ENCODE results near the gene GNS. TPM values are rescaled to one million over a fixed set of nuclear protein-coding genes. Genes with fewer than 3 reads are reported as not detected.

Gene GNS
- total RNA-seq, 1 donor from 2014 or later, result 135 TPM

GRCh38 chr12:64794305-64794704 is 35.1 kb upstream of the GNS start:
- TF ChIP-seq, protein P1, sequence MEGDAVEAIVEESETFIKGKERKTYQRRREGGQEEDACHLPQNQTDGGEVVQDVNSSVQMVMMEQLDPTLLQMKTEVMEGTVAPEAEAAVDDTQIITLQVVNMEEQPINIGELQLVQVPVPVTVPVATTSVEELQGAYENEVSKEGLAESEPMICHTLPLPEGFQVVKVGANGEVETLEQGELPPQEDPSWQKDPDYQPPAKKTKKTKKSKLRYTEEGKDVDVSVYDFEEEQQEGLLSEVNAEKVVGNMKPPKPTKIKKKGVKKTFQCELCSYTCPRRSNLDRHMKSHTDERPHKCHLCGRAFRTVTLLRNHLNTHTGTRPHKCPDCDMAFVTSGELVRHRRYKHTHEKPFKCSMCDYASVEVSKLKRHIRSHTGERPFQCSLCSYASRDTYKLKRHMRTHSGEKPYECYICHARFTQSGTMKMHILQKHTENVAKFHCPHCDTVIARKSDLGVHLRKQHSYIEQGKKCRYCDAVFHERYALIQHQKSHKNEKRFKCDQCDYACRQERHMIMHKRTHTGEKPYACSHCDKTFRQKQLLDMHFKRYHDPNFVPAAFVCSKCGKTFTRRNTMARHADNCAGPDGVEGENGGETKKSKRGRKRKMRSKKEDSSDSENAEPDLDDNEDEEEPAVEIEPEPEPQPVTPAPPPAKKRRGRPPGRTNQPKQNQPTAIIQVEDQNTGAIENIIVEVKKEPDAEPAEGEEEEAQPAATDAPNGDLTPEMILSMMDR (IDR thresholded peaks at IDR 0.05), result no peak
- no peak overlapping the region for H3K27ac Mint-ChIP-seq (ENCODE audit: unreplicated experiment)

DNA sequence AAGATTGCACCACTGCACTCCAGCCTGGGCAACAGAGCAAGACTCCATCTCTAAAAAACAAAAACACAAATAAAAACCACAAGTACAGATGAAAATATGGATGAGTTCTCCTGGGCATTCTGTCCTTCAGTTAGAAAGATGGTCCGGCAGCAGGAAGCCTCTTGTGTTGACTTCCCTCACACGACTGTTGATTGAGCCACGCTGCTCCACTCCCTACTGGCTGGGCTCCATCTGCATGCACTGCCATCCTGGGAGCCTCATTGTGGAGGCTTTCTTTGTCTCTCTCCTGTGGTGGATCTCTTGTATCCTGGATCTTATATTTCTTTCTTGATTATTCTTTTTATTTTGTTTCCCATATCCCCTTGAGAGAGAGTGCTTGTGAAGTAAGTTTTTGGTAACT is 34.4 kb upstream of the GNS start:
- peaks cover 5% of the 10 kb centered on the region for H3K27me3 Mint-ChIP-seq (ENCODE audit: low read depth)
- TF ChIP-seq, protein P1 (IDR thresholded peaks at IDR 0.05), result no peak
- H3K4me1 Mint-ChIP-seq (ENCODE audit: low read depth), result peaks cover 2% of the 10 kb centered on the region
- no peak for DNase-seq (ENCODE audit: low spot score)
- no peaks in the 10 kb centered on the region for H3K36me3 Mint-ChIP-seq (ENCODE audit: low read depth)
- H3K27ac Mint-ChIP-seq (ENCODE audit: unreplicated experiment), result no peak overlapping the region
- H3K4me3 Mint-ChIP-seq (ENCODE audit: unreplicated experiment), result no peak overlapping the region
- no peaks in the 10 kb centered on the region for H3K9me3 Mint-ChIP-seq (ENCODE audit: low read depth)

More at GRCh38 chr12:64794305-64794704, 35.1 kb upstream of the GNS start:
- Mint-ChIP-seq H3K36me3 (ENCODE audit: low read depth) (no peaks in the 10 kb centered on the region), H3K4me1 (ENCODE audit: low read depth) (peaks cover 2% of the 10 kb centered on the region), H3K9me3 (ENCODE audit: low read depth) (no peaks in the 10 kb centered on the region), H3K4me3 (ENCODE audit: unreplicated experiment) (no peak overlapping the region), H3K27me3 (ENCODE audit: low read depth) (peaks cover 5% of the 10 kb centered on the region)
- DNase-seq (ENCODE audit: low spot score), result no peak

DNA sequence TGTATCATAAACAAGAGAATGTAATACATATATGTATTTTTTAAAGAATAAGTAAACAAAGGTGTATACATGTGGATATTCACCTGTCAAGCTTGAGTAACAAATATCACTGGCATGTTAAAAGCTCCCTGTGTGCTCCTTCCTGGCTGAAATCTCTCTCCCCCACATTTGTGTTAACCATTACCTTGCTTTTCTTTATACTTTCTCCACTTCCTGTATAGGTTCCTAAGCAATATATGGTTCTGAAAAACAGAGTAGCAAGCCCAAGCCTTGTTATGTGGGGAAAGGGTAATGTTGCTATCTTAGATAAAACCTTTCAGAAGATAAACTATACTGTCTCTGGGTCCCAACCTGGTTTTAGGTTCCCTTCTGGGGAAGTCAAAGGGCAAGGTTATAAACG is 32.9 kb upstream of the GNS start:
- no peak for DNase-seq (ENCODE audit: low spot score)
- H3K4me3 Mint-ChIP-seq (ENCODE audit: unreplicated experiment), result no peak overlapping the region
- TF ChIP-seq, protein P1 (IDR thresholded peaks at IDR 0.05), result no peak
- peaks cover 2% of the 10 kb centered on the region for H3K4me1 Mint-ChIP-seq (ENCODE audit: low read depth)
- H3K9me3 Mint-ChIP-seq (ENCODE audit: low read depth), result no peaks in the 10 kb centered on the region
- no peaks in the 10 kb centered on the region for H3K36me3 Mint-ChIP-seq (ENCODE audit: low read depth)
- H3K27ac Mint-ChIP-seq (ENCODE audit: unreplicated experiment), result no peak overlapping the region
- H3K27me3 Mint-ChIP-seq (ENCODE audit: low read depth), result no peaks in the 10 kb centered on the region

DNA sequence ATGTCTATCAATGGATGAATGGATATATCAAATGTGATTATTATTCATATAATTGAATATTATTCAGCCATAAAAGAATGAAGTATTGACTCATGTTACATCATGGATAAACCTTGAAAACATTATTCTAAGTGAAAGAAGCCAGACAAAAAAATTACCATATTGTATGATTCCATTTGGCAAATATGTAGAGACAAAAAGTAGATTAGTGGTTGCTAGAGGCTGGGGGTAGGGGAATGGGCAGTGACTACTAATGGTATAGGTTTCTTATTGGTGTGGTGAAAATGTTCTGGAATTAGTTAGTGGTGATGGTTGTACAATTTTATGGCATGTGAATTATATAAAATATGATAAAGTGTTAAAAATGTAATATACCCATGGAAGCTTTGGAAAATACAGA is 31.8 kb upstream of the GNS start:
- no peak for DNase-seq (ENCODE audit: low spot score)
- Mint-ChIP-seq H3K4me3 (ENCODE audit: unreplicated experiment) (no peak overlapping the region), H3K9me3 (ENCODE audit: low read depth) (no peaks in the 10 kb centered on the region), H3K4me1 (ENCODE audit: low read depth) (peaks cover under 1% of the 10 kb centered on the region), H3K27me3 (ENCODE audit: low read depth) (no peaks in the 10 kb centered on the region), H3K36me3 (ENCODE audit: low read depth) (no peaks in the 10 kb centered on the region), H3K27ac (ENCODE audit: unreplicated experiment) (no peak overlapping the region)
- TF ChIP-seq, protein P1 (IDR thresholded peaks at IDR 0.05), result no peak

- Mint-ChIP-seq H3K36me3 (ENCODE audit: low read depth) (no peaks in the 10 kb centered on the region), H3K4me1 (ENCODE audit: low read depth) (no peaks in the 10 kb centered on the region), H3K9me3 (ENCODE audit: low read depth) (no peaks in the 10 kb centered on the region), H3K4me3 (ENCODE audit: unreplicated experiment) (no peak overlapping the region), H3K27ac (ENCODE audit: unreplicated experiment) (no peak overlapping the region), H3K27me3 (ENCODE audit: low read depth) (peaks cover 4% of the 10 kb centered on the region)
- TF ChIP-seq, protein P1 (IDR thresholded peaks at IDR 0.05), result no peak
- DNase-seq (ENCODE audit: low spot score), result no peak
These were observed 31.0 kb upstream of the GNS start for GRCh38 chr12:64790166-64790565.

All from chondrocyte (in vitro differentiated cells).